GM18498 (cell line): ENCODE data around the gene SPDYE16.
"Not testable (repeated sequence)": the region's sequence is repeated elsewhere in the genome, so short reads cannot be mapped to it uniquely, and the experiment has no call there.

Experiments used
- ATAC-seq: cut with Tn5 transposase; IDR thresholded peaks from one replicate; pipeline ENCODE4 v1.9.1; 2021; ENCODE audit warnings: mild to moderate bottlenecking, moderate library complexity; ENCODE audit not compliant: unreplicated experiment

The SPDYE16 gene

DNA sequence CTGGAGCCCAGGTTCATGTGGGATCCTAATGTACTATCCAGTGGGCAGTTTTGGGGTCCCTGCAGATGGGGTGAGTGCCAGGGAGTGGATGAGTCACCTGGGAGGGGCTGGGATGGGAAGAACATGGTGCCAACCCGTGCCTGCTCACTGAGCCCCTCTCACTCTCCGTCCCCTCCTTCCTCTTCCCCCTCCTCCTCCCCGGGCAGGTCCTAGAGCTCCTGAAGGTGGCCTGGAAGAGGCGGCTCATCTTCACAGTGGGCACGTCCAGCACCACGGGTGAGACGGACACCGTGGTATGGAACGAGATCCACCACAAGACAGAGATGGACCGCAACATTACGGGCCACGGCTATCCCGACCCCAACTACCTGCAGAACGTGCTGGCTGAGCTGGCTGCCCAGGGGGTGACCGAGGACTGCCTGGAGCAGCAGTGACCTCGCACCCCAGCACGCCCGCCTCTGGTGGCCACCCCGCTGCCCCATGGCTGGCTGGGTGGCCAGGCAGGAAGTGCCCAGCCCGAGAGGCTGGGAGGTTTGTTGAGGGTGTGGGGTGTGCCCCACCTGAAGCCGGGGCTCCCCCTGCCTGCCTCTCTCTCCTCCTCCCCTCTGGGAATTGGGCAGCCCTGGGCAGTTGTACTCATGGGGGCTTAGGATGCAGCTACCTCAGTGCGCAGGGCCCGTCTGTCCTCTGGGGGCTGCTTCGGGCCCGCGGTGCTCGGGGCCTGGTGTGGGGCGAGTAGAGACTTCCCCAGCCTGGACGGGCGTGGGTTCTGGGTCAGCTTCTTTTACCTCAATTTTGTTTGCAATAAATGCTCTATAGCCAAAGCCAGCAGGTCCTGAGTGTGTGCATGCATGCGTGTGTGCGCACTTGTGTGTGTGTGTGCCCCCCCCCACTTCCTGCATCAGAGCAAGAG, 37.7 kb downstream of the SPDYE16 start:
- no peak for ATAC-seq

DNA sequence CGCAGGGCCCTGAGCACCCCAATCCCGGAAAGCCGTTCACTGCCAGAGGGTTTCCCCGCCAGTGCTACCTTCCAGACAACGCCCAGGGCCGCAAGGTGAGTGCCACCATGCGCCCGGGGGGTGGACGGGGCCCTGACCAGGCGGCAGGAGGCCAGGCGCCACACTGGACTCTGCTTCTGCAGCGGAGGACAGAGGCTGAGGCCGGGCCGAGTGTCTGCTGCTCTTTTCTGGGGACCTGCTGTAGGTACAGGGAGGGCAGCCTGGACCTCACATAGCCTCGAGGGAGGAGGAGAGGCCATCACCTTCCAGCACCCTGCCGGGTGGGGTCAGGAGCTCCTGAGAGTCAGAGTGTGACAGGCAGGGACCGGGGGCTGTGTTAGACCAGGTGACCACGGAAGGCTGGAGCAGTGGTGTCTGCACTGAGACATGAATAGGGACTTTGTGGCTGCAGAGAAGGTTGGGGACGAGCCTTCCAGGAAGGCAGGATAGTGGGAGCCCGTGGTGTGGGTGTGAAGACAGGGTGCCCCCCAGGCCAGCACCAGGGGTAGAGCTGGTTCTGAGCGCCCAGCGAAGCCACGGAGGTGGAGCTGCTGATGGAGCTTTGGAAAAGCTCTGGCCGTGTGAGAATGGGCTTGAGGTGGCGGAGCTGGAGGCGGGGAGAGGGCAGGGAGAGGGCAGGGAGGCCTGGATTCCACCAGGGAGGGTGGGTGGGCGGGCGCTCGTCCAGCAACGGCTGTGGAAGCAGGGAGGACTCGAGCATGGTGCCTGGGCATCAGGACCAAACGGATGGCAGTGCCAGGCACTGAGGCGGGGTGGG, 38.5 kb downstream of the SPDYE16 start:
- ATAC-seq: not testable (repeated sequence)

DNA sequence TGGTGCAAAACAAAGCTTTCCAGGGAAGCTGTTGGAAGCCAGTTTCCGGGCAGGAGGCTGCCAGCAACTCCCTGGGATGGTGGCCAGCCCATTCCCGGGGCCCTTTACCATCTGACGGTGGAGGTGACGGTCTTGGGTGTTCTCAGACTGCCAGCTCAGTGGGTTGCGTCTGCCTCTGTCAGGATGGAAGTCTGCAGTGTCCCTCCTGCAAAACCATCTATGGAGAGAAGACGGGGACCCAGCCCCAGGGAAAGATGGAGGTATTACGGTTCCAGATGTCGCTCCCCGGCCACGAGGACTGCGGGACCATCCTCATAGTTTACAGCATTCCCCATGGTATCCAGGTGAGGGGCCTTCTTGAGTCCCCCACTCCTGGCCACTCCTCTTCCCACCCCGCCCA, 39.9 kb downstream of the SPDYE16 start:
- not testable (repeated sequence) for ATAC-seq

DNA sequence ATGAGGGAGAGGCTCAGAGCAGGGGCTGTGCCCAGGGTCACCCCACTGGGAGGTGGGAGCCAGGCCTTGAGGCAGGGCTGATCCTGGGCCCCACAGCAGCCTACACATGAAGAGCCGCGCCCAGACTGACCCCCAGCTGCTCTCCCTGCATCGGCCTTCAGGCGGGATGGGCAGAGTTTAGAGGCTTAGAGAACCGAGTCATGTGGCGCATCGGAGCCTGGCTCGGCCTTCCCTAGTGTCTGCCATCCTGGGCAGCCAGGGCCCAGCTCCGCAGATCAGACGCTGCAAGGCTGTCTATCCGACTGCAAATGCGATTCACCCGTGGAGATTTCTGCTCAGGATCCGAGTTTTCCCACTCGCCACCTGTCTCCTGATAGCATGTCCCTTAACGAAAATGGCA, 40.3 kb downstream of the SPDYE16 start:
- ATAC-seq: not testable (repeated sequence)

DNA sequence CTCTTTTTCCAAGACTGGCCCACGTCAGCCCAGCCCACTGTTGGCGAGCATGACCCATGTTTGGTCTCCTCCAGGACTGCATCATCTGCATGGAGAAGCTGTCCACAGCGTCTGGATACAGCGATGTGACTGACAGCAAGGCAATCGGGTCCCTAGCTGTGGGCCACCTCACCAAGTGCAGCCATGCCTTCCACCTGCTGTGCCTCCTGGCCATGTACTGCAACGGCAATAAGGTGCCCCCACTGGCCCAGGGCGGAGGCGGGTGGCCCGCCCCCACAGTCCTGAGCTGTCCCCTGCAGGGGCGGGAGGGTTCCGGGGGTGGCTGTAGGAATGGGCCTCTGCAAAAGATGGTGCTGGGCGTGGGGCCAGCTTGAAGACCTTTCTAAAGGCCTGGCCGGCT, 40.9 kb downstream of the SPDYE16 start:
- not testable (repeated sequence) for ATAC-seq

DNA sequence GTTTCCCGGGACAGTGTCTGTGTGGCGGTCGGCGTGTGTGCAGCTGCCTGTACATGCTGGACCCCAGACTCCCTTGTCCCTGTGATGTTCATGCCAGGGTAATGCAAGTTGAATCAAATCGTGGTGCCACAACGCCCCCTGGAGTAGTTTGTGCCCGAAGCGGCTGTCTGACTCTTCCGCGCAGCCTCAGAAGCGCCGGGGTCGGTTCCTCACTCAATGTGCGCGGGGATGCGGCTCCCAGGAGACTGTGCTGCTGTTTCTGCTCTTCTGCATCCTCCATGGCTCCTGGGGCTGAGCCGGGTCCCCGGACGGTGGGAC, 43.2 kb downstream of the SPDYE16 start:
- not testable (repeated sequence) for ATAC-seq

DNA sequence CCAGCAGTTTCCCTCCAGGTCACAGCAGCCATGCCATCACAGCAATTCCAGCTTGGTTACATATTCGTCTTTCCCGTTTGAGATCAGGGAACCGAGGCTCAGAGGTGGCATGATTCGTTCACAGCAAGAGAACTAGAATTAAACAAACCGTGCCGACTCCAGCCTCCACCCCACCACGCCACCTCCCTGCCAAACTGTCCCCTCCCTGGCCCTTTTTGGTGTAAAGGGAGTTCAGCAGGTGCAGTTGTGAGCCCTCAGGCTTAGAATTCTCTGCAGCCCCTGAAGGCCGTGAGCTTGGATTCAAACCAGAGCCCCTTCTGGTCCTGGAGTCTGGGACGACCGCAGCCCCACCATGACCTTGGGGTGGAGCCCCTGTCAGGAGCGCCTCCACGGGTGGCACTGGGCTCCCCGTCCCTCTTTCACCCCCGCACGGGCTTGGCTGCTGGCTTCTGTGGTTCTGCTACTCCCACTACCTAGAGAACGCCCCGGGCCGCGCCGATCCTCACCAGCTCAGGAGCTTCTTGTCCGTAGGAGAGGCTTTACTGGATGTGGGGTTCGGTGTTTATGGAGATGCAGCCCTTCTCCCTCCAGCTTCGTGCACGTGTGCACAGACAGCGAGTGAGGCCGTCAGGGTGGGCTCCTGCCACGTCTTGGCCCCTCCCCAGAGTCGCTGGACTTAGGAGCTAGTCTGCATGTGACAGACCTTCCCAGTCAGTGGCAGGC, 43.7 kb downstream of the SPDYE16 start:
- not testable (repeated sequence) for ATAC-seq

DNA sequence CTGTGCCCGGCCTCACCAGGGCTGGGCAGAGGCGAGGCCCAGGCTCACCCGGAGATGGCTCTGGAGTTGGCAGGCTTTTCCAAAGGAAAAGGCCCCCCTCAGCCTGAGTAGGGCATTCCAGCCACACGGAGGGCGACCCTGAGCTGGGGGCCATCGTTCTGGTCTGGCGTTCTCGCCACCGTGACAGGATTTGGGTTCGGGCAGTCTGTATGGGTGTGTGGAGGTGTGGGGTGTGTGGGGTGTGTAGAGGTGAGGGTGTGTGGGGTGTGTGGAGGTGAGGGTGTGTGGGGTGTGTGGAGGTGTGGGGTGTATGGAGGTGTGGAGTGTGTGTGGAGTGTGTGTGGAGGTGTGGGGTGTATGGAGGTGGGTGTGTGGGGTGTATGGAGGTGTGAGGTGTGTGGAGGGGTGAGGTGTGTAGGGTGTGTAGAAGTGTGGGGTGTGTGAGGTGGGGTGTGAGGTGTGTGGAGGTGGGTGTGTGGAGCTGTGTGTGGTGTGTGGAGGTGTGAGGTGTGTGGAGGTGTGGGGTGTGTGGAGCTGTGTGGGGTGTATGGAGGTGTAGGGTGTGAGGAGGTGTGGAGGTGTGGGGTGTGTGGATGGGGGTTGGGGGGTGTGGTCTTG, 44.4 kb downstream of the SPDYE16 start:
- not testable (repeated sequence) for ATAC-seq

DNA sequence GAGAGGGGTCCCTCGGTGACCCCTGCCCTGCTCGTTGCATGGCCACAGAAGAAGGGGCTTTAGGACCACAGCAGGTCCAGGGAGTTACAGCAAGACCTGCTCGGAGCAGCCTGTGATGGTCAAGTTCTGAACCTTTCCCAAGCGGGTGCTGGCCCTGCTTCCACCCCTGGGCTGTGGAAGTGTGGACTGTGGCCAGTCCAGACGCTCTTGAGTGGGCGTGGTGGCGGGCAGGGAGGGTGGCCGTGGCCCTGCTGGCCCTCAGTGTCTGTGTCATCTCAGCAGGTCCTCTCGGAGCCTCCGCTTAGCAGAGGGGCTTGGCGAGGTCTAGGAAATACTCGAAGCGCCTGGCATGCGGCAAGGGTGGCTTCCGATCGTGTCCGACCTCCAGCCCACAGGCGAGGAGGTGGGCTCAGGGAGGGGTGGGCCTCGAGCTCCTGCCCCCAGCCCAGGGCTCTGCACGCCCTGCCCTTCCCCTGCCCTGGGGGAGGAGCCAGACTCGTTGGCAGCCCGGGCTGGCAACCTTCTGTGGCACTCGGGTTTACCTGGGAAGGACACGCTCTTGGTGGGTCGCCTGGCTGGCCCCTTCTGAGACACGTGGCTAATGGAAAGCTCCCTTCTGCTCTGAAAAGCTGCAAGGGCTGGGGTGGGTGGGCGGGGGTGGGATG, 45.0 kb downstream of the SPDYE16 start:
- not testable (repeated sequence) for ATAC-seq

DNA sequence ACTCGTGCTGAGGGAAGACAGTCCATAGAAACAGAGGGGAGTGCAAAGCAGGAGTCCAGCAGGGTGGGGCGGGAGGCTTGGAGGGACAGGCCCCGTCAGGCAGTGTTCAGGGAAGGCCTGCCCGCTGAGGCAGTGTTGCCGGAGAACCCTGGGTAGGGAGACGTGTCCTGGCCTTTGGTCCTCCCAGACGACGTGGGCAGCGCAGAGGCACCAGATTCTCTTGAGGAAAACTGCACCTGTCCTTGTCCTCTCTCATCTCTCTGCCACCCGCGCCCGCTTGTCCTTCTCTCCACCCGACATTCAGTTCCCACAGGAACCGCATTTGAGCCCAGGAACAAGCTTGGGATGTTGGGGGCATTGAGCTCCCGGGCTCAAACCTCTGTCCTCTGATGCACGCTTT, 47.4 kb downstream of the SPDYE16 start:
- not testable (repeated sequence) for ATAC-seq

DNA sequence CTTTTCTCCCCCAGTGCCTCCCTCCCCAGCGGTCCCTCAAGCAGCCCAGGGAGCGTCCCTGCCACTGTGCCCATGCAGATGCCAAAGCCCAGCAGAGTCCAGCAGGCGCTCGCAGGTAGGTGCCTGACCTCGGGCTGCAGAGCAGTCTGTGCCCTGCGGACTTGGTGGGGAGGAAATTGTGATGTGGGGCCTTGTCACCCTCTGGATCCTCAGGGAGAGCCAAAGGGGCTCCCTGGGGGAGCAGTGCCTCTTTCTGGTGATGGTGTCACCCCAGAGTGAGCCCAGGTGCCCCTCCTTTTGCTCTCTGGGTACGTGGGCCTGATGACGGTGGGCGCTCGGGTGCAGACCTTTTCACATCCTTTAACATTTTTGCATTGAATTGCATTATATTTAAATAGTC, 51.0 kb downstream of the SPDYE16 start:
- not testable (repeated sequence) for ATAC-seq

DNA sequence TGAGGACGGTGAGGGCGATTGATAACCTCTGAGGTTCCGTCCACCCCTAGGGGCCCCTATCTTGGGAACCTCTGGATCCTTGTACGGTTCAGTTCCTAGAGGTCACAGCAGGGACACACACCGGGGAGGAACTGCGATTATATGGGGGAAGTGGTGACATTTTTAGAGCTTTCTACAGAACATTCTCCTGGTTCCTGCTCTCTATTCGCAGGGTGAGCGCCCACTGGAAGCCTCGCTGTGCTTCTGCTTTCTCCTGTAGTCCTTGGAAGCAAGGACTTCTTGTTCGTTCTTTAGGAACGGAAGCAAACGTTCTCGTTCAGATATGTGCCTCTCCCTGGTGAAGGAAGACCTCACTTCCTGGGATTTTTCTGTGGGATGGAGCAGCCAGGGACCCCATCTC, 55.1 kb downstream of the SPDYE16 start:
- ATAC-seq: not testable (repeated sequence)

DNA sequence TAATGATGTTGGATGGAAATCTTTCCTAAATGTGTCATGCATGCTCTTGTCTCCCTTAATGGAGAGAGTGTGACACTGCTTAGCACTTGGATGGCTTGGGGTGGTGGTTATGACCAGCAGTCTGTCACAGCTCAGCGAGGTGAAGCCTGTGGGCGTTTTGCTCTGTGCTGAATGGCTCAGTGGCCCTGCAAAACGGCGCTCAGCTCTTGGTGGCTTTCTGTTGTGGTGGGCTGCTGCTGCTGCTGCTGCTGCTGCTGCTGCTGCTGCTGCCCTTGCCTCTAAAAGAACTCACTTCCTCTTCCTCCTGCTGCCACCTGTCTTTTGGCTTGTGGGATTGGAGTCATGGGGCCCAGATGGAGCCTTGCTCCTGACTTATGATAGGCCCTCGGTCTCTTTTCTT, 56.5 kb downstream of the SPDYE16 start:
- ATAC-seq: peak; percentile 99

DNA sequence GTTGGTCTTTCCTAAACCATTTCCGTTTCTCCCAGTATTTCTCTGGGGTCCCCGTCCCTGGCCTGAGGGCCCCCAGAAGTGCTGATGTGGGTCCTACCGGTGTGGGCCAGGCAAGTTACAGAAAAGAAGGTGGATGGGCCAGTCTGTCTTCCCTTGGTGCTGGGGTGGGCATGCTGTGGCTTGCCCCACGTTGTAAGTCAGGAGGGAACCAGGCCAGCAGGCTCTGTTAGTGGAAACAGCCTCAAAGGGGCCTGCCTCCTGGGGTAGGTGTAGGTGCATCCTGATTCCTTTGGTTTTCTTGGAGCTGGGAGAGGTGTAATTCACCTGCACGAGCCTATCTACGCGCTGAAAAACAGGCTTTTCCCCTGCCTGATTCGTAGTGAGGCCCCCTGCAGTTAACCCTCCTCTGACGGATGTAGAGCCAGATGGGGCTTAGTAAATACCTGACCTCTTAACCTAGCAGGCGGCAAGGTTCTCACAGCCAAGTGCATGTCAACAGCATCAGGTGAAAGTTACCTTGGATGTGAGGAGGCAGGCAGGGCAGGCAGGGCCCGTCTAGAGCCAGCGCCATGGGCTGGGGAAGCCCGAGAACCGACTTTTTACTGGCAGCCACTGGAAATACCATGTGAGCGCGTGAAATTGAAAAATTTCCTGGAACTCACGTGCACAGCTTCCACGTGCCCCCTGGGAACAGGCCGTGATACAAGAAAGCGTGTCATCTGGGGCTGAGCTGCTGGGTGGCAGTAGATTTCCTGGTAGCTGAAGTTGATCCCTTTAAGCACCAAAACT, 57.1 kb downstream of the SPDYE16 start:
- ATAC-seq: peak; percentile 16

DNA sequence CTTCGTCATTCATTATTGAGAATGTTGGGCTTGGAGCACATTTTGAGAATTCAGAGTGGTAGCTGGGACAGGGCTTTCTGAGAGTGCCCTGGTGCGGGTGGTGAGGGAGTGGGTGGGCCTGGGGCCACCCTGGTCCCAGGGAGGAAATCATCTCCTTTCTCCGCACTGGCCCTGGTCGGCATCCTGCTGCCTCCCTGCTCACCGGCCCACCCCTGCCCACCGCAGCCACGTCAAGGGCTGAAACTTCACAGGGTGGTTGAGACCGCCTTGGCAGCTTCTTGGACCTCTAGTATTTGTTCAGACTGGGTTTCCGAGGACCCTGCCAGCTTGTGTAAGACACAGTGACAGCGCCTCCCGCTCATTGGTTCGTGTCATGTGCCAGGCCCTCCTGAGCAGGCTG, 58.6 kb downstream of the SPDYE16 start:
- ATAC-seq: not testable (repeated sequence)

DNA sequence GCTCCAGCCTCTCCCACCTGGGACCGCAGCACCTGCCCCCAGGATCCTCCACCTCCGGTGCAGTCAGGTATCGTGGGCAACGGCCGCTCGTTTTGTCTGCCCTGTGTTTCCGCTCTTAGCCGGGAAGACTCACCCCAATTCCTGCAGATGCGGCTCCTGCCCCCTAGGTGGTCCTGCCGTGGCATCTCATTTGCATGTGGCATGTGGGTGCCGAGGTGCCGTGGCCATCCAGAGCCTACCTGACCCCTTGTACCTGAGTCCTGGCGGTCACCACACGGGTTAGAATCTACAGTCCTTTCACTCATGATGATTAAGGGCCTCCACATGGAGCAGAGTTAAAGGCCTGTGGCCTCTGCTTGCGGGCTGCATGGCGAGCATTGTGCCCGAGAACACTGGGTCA, 60.0 kb downstream of the SPDYE16 start:
- ATAC-seq: not testable (repeated sequence)

DNA sequence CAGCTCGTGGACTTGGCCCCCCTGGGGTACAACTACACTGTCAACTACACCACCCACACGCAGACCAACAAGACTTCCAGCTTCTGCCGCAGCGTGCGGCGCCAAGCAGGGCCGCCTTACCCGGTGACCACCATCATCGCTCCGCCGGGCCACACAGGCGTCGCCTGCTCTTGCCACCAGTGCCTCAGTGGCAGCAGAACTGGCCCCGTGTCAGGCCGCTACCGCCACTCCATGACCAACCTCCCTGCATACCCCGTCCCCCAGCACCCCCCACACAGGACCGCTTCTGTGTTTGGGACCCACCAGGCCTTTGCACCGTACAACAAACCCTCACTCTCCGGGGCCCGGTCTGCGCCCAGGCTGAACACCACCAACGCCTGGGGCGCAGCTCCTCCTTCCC, 60.4 kb downstream of the SPDYE16 start:
- ATAC-seq: not testable (repeated sequence)
